GM18951 (cell line): ENCODE results near the gene SPATA7.

Experiments
- POLR2A ChIP-seq: IDR thresholded peaks from 4 replicates; pipeline ENCODE4 v1.6.1; 2011; ENCODE audit warnings: mild to moderate bottlenecking; ENCODE audit not compliant: insufficient read length, insufficient read depth; ENCODE audit errors: extremely low read depth
- in situ Hi-C: fragments of 300-500 bp; cut with MboI; formaldehyde crosslinking; loops from one replicate; pipeline ENCODE4 v1.12.0; 2022; ENCODE audit warnings: low sequenced_read_pairs, mixed read lengths, inconsistent platforms; ENCODE audit not compliant: unreplicated experiment

SPATA7 gene

GRCh38 chr14:88385212-88386101, at the start of gene SPATA7:
SPATA7 (plus strand) TSS chr14:88385657; CDS start chr14:88385819, 162 bp downstream.
- in situ Hi-C loops, result no loop called here
- peak; percentile 78 for TF ChIP-seq POLR2A

- no peak for TF ChIP-seq POLR2A
- in situ Hi-C loops, result no loop called here
Observed at GRCh38 chr14:88340357-88340756, 45.1 kb upstream of the SPATA7 start.

- TF ChIP-seq POLR2A, result no peak
- in situ Hi-C loops, result no loop called here
Observed at GRCh38 chr14:88342980-88343379, 42.5 kb upstream of the SPATA7 start.

- in situ Hi-C loops, result no loop called here
- TF ChIP-seq POLR2A, result no peak
Observed at GRCh38 chr14:88346048-88346639, 39.3 kb upstream of the SPATA7 start.

- in situ Hi-C loops, result no loop called here
- no peak for TF ChIP-seq POLR2A
Observed at GRCh38 chr14:88348546-88348945, 36.9 kb upstream of the SPATA7 start.

- TF ChIP-seq POLR2A, result no peak
Observed at GRCh38 chr14:88351966-88352691, 33.3 kb upstream of the SPATA7 start.

GRCh38 chr14:88352698-88353097, 32.8 kb upstream of the SPATA7 start:
- TF ChIP-seq POLR2A, result no peak
- in situ Hi-C loops, result no loop called here

More at GRCh38 chr14:88351966-88352691, 33.3 kb upstream of the SPATA7 start:
- in situ Hi-C loops, result no loop called here

GRCh38 chr14:88354358-88354757, 31.1 kb upstream of the SPATA7 start:
- in situ Hi-C loops, result no loop called here
- no peak for TF ChIP-seq POLR2A

GRCh38 chr14:88359500-88359899, 26.0 kb upstream of the SPATA7 start:
- in situ Hi-C loops, result no loop called here
- TF ChIP-seq POLR2A, result no peak

- in situ Hi-C loops, result no loop called here
Observed at GRCh38 chr14:88363644-88364043, 21.8 kb upstream of the SPATA7 start.

GRCh38 chr14:88364710-88365413, 20.6 kb upstream of the SPATA7 start:
- in situ Hi-C loops, result no loop called here
- no peak for TF ChIP-seq POLR2A

More at GRCh38 chr14:88363644-88364043, 21.8 kb upstream of the SPATA7 start:
- no peak for TF ChIP-seq POLR2A

GRCh38 chr14:88369496-88369895, 16.0 kb upstream of the SPATA7 start:
- in situ Hi-C loops, result no loop called here
- no peak for TF ChIP-seq POLR2A
